ENCODE measurements around the gene GPR6. TPM values are rescaled to one million over a fixed set of nuclear protein-coding genes. Genes with fewer than 3 reads are reported as not detected.

Gene GPR6
- total and polyA plus RNA-seq, 9 of the 15 experiments (the other 6 are each of a cell fraction or from before 2014, with no cell fraction given), result not detected

- H3K27me3 ChIP-seq (ENCODE audit: control insufficient read depth in 2 of 2, insufficient read depth in 2 of 2, low read length in 2 of 2), result peaks cover 0 to 9% of the 10 kb centered on the region in 2 experiments; a peak in 2 of 5 replicates
- in situ Hi-C loops (cut with MboI) (no loop called here), intact Hi-C loops (cut with micrococcal nuclease) (no loop called here)
- no peaks in the 10 kb centered on the region for H3K79me2 ChIP-seq (ENCODE audit: control insufficient read depth, insufficient read depth, low read length)
- no peak overlapping the region for H3K9ac ChIP-seq (ENCODE audit: insufficient read depth in 1 of 2, low read depth in 2 of 2, low read length in 2 of 2)
- H3K4me3 ChIP-seq, result no peak overlapping the region
- H3K36me3 ChIP-seq (ENCODE audit: control insufficient read depth, insufficient read depth, low read length), result no peaks in the 10 kb centered on the region
- H3K4me2 ChIP-seq (ENCODE audit: insufficient read depth, low read length), result no peak overlapping the region
- BruUV-seq (replicated peaks), result no TSS peak
- no peak overlapping the region for H2AFZ ChIP-seq (ENCODE audit: low read depth, low read length)
- 31% methylated on average over 72 of the region's 81 CpGs for WGBS (ENCODE audit: insufficient coverage, low coverage, missing lambda C conversion rate)
- H3K4me1 ChIP-seq (replicated peaks in 1 of 2; ENCODE audit: control insufficient read depth in 2 of 2, insufficient read depth in 2 of 2, low read length in 2 of 2), result peaks cover 0 to 9% of the 10 kb centered on the region in 2 experiments; a peak in 2 of 5 replicates
- DNase-seq (ENCODE audit: extremely low read depth in 1 of 4, low spot score in 3 of 4) (no peak), FAIRE-seq (no peak), ATAC-seq (no peak)
- H3K27ac ChIP-seq (ENCODE audit: extremely low read depth, low read depth, low read length), result no peak overlapping the region
- CTCF ChIA-PET (ENCODE audit: low intra/inter-chr PET ratio), result no interaction called here
- peaks cover 2% of the 10 kb centered on the region for H3K9me1 ChIP-seq (ENCODE audit: control insufficient read depth, insufficient read depth, low read length)
- H3K9me3 ChIP-seq (replicated peaks; ENCODE audit: control insufficient read depth, insufficient read depth, low read depth, low read length), result no peaks in the 10 kb centered on the region
- POLR2A ChIA-PET, result no interaction called here
- H4K20me1 ChIP-seq (replicated peaks; ENCODE audit: control insufficient read depth, insufficient read depth, low read length), result peaks cover 4% of the 10 kb centered on the region; the same call in 1 of the 2 replicates
- no peak for TF ChIP-seq XRCC3 (IDR thresholded peaks at IDR 0.05)
- TF ChIP-seq NCOA6 (IDR thresholded peaks at IDR 0.05), result no peak
- TF ChIP-seq FOXP1 (CRISPR knock-in tag; IDR thresholded peaks at IDR 0.05), result no peak
- no peak for TF ChIP-seq ZNF232 (CRISPR knock-in tag; IDR thresholded peaks at IDR 0.05)
- no peak for TF ChIP-seq ZNF695 (CRISPR knock-in tag; IDR thresholded peaks at IDR 0.05)
- TF ChIP-seq POLR3A (IDR thresholded peaks at IDR 0.05; ENCODE audit: borderline replicate concordance, extremely low read depth, insufficient read depth, insufficient read length), result no peak
- TF ChIP-seq CEBPG (CRISPR knock-in tag; IDR thresholded peaks at IDR 0.05), result no peak
- TF ChIP-seq CEBPG (tag; conservative IDR thresholded peaks at IDR 0.05 in 1 of 2, IDR thresholded peaks at IDR 0.05 in 1 of 2), result no peak
- TF ChIP-seq ZNF197 (CRISPR knock-in tag; IDR thresholded peaks at IDR 0.05; ENCODE audit: low read depth), result no peak
- TF ChIP-seq WHSC1 (IDR thresholded peaks at IDR 0.05; ENCODE audit: low read length), result no peak
- TF ChIP-seq CREB3L1 (IDR thresholded peaks at IDR 0.05; ENCODE audit: borderline replicate concordance, low read depth), result no peak
- TF ChIP-seq GABPB1 (CRISPR knock-in tag; IDR thresholded peaks at IDR 0.05), result no peak
- no peak for TF ChIP-seq ZBTB1 (CRISPR knock-in tag; IDR thresholded peaks at IDR 0.05; ENCODE audit: borderline replicate concordance, low read depth)
- no peak for TF ChIP-seq ID3 (CRISPR knock-in tag; IDR thresholded peaks at IDR 0.05)
- no peak for TF ChIP-seq ID3 (tag; IDR thresholded peaks at IDR 0.05)
- no peak for TF ChIP-seq KDM5B (IDR thresholded peaks at IDR 0.05; ENCODE audit: insufficient replicate concordance, low read depth, low read length)
- TF ChIP-seq TRIM25 (IDR thresholded peaks at IDR 0.05; ENCODE audit: borderline replicate concordance), result no peak
Measured at GRCh38 chr6:109979033-109979921, 1.2 kb downstream of the GPR6 start.
